ENCODE data around the gene TENT4A.

TENT4A gene

DNA sequence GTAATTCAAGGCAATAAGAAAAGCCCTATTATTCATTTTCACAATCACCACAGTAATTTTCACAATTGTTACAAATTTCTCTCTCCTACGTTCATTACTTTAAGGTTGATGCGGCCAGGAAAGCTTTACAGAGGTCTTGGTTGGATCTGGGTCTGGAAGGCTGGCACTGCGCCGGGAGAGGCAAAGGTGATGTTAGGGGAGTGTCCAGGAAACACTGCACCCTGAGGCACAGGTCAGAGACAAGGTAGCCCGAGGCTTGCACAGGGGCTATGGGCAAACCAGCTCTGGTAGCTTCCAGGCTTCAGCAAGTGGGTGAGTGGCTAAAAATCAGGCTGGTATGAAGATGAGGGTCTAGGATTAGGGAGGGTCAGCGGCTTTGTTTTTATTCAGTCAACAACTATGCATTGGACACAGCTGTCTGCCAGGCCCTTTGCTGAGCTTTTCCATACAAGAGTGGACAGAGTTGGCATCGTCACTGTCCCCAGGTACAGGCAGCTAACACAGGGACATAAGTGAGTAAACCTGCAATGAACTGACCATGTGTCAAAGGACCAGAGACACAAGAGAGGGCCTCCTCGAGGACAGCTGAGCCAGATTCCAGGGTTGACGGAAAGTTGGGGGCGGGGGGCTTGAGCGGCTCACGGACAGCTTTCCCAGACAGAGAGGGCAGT is 12.4 kb upstream of the TENT4A start:
- no peak for DNase-seq

DNA sequence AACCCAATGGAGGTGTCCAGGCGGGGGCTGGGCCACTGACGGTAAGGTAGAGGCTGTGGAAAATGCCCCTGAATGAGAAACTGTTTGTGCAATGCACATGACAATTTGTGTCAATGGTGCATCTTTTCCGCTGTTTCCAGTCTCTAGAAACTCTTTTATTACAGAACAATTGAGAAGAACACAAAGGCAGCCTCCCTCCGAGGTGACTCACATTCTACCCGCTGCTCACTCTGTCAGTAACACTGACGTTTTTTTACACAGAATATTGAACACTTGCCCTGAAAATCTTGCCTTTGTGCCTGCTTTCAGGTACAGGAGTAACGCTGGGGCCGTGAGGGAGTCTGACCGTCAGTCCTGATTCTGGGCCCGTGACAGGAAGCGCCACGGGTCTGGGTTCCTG is 11.7 kb upstream of the TENT4A start:
- DNase-seq = no peak

DNA sequence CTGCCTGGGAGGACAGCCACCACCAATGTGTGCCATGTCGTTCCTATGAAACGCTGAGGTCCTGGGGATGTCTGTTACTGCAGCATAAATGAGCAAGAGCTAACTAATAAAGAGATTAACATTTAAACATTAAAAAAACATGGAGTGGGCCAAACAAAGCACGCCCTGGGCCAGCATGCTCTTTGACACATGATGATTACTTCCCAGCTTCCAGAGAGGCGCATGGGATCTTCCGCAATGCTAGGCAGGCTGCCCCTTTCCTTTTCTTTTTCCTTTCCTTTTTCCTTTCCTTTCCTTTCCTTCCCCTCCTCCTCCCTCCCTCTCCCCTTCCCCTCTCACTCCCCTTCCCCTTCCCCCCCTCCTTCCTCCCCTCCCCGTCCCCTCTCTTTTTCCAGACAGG is 10.6 kb upstream of the TENT4A start:
- DNase-seq = no peak

DNA sequence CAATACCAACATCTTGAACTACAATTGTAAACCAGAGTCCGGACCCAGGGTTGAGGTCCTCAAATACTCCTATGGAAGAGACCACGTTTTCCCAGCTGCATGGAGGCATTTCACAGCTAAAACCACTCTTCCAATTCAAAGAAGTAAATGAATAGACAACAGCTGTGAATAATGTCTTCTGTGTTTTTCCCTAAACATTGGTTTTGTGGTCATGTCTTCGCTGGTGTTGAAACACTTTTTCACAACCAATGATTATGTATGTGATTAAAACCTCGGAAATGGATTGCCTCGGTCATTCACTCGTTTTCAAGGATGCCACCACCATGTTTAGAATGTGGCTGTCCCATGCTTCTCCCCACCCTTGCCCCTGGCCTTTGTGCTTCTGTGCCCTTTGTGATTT is 9.4 kb upstream of the TENT4A start:
- DNase-seq = peak; percentile 45

DNA sequence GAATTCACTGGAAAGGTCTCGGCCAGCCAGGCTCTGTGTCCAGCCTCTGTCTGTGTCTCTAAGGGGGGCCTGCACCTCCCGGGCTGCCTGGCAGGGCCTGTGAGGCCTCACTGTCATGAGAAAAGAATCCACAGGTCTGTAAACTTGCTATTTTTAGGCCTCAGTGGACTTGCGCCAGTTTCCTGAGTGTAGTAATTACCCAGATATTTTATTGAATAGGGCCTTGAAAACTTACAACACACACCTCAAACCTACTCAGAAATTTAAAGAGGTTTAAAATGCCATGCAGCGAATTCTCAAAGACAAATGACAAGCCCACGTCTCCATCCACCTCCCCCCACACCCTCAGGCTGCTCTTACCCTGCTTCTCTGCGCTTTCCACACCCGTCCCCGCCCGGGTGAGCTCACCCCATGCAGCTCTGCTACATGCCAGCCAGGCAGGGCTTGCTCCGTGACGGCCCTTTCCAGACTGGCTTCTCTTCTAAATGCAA is 8.8 kb upstream of the TENT4A start:
- peak; percentile 90 for DNase-seq

DNA sequence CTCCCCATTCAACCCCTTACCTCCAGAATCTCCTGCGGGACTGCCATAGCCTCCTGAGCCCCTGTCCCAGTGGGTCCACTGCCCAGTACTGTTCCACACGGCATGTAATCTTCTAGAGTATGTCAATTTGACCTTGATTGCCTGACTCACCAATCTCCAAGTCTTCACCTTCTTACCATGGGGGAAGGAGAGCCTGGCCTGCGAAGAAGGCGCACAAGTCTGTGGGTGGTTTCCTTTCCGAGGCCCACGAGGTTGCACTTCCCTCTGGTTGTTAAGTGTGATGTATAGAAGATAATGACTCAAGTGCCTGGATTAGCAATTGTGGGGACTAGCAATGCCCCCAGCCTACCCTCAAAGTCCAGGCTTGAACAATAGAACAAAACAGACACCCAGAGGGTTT is 8.1 kb upstream of the TENT4A start:
- DNase-seq = no peak

DNA sequence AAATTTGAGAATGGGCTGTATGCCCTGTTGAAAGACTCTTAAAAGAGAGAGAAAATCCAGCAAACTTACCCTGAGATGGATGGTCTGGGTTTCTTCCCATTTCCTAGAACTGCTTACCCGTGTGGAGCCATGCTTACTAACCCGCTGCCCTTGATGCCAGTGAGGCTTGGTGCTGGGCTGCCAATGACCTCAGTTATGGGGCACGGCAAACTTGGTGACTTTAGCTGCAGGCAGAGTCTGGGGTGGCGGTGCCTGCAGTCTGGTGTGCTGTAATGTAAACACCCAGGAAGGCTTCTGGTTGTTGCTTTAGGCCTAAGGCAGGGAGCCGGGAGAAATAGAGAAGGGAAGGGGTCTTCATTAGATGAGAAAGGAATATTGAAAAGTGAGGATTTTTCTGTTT is 7.3 kb upstream of the TENT4A start:
- DNase-seq = no peak

DNA sequence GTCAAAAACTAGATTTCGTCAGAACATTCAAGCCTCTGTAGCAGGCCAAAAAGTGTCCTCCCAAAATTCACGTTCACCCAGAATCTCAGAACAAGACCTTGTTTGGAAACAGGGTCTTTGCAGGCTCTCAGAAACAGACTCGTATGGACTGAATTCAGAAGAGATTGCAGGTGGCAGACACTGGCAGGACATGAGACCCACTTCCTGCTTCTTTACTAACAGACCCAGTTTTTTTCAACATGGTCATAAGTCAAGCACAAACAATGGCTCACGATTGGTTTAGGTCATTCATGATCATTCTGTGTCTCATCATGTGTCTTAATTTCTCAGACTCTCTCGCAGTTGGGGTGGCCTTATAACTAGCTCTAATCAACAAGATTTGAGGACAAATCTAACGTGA is 5.4 kb upstream of the TENT4A start:
- no peak for DNase-seq

DNA sequence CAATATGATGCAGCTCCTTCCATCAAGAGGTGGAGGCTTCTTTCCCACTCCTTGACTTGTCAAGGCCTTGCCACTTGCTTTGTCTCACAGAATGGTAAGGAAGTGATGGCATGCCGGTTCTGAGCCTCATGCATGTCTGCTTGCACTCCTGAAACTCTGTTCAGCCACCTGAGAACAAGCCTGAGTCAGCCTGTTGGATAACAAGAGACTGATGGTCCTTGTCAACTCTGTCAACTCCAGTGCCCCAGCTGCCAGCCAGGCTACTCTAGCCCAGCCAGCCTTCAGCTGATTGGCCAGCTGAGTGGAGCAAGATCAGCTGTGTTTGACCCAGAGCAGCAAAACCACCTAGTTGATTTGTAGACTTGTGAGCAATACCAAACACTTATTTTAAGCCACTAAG is 4.4 kb upstream of the TENT4A start:
- no peak for DNase-seq

DNA sequence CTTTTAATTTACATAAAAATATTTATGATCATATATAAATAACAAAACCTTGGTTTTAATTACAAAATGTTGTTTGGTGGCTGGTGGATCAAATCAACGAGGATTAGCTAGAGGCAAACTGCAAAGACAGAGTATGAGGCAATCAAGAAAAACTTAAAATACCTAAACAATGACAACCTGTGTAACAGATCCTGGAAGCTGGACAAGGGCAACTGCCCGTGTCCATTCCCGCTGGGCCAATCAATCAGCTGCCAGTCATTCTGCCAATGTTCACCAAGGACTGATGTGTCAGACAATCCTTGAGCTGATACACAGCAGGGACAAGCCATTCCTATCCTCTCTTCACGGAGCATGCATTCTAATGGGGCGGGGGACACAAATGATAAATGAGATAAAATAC is 3.2 kb upstream of the TENT4A start:
- no peak for DNase-seq

DNA sequence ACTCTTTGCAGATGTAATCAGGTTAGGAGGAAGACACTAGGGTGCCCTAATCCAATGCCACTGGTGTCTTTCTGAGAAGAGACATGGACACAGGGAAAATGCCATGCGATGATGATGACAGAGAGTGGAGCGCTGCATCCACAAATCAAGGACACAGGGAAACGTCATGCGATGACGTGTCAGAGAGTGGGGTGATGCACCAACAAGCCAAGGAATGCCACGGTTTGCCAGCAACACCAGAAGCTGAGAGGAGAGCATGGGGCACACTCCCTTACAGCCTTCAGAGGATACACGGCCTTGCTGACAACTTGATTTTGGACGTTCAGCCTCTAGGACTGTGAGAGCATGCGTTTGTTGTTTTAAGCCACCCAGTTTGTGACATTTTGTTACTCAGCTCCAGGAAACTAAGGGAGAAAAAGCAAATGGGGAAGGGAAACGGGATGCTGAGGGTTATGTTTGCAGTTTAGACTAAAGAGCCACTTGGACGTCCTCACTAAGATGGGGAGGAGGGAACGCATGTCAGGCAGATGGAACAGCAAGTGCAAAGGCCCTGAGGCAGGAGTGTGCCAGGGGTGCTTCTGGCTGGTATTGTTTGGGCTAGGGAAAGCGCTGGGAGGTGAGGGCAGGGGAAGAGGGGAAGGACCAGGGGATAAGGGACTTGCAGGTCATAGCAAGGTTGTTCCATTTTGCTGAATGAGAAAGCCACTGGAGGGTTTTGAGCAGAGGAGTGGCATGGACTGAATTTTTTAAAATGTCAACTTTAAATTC is 2.5 kb upstream of the TENT4A start:
- DNase-seq = no peak

DNA sequence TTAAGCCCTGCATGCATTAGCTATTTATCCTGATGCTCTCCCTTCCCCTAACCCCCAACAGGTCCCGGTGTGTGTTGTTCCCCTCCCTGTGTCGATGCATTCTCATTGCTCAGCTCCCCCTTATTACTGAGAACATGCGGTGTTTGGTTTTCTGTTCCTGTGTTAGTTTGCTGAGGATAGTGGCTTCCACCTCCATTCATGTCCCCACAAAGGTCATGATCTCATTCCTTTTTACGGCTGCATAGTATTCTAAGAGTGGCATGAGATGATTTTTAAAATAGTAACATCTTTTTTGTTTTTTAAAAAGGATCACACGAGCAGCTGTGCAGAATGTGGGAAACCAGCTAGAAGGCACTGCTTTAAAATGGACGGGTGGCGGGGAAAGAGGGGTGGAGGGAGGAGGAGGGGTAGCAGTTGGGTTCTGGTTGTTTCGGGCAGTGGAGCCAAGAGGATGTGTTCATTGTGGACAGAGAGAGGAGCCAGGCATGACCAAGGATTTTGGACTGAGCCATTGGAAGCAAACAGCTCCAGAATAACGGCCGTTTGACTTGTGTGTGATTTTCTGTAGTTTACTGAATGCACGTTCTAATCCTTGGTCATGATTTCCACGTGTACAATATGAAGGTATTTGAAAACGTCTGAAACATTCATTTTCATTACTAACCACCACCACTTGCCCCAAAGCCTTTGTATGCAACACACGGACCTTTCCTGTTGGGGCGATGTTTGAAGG is 1.7 kb upstream of the TENT4A start:
- DNase-seq = no peak

DNA sequence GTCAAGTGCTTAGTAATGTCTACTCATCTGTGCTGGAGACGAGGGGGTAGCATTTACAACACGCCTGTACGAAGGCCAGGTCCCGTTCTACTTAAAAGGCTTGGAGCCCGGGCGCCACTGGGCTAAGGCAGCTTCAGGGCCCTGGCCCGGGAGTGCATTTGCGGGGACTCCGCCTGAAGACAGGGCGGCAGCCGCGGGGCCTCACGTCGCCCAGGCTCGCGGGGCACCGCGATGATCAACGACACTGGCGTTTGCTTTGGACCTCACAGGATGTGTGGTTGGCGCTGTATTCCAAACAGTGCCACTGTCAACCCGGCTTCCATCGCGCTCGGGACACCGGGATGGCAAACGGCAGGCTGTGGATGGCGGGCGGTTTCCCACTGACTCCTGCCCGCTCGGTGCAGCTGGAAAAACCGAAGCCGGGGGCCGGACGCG is 1.1 kb upstream of the TENT4A start:
- DNase-seq = peak; percentile 62

DNA sequence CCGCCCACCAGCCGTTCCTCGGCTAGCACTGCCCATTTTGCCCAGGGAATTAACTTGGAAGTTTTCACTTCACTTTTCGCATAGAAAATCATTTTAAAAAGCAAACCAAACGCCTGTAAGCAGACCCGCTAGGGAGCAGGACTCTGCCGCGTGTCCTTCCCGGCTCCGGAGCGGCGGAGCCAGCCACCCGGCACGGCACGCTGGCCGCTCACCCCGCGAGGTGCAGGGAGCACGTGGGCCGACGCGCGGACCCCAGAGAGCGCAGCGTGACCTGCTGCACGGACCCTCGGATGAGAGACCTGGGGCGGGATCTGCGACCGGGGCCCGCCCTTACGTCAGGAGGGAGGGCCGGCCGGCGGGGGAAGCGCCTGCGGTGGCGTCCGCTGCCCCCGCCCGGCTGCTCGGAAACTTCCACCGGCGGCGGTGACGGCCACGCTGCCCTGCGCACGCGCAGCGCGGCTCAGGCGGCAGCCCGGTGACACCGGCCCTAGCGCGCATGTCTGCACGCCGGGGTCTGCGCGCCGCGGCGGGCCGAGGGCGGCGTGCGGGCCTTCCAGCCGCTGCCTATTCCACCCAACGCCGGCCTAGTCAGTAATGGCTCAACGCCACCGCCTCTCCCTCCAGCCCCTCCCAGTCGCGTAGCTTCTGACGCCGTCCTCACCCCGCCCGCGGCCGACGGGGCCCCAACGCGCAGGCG is 507 bp upstream of the TENT4A start:
- peak; percentile 97 for DNase-seq

DNA sequence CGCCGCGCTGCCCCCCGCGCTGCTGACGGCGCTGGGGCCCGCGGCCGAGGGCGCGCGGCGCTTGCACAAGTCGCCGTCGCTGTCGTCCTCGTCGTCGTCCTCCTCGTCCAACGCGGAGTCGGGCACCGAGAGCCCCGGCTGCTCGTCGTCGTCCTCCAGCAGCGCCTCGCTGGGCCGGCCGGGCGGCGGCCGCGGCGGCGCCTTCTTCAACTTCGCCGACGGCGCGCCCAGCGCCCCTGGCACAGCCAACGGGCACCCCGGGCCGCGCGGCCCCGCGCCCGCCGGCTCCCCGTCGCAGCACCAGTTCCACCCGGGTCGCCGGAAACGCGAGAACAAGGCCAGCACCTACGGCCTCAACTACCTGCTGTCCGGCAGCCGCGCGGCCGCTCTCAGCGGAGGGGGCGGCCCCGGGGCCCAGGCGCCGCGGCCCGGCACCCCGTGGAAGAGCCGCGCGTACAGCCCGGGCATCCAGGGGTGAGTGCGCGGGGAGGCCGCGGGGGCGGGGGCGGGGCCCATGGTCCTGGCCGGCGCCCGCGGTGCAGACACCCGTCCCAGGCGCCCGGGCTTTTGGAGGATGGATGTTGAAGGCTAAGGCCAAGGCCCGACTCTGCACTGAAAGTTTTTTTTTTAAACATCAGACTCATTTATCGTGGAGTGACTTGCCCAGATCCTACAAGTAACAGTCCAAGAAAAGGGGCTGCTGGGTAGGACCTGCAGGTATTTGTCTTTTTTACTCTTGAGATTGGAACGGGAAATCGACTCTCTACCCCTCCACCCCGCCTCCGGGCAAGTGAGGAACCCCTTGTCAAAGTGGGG is 1.2 kb downstream of the TENT4A start:
- no peak for DNase-seq

DNA sequence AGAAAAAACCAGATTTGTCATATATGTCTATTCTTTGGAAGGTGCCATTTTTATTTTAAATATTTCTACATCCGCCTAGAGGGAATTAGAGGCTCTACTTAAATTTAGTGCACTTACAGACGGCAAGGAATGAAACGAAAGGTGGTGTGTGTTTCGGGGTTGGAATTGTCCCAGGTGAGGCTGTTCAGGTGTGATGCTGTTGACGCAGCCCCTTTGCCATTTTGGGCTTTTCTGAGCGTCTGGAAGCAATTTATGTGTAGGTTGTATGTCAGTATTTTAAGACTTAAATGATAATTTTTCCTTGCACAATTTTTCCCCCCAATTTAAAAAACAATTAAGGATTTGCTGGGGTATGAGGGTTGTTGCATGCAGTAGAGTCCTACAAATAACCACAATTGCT is 2.0 kb downstream of the TENT4A start:
- no peak for DNase-seq

DNA sequence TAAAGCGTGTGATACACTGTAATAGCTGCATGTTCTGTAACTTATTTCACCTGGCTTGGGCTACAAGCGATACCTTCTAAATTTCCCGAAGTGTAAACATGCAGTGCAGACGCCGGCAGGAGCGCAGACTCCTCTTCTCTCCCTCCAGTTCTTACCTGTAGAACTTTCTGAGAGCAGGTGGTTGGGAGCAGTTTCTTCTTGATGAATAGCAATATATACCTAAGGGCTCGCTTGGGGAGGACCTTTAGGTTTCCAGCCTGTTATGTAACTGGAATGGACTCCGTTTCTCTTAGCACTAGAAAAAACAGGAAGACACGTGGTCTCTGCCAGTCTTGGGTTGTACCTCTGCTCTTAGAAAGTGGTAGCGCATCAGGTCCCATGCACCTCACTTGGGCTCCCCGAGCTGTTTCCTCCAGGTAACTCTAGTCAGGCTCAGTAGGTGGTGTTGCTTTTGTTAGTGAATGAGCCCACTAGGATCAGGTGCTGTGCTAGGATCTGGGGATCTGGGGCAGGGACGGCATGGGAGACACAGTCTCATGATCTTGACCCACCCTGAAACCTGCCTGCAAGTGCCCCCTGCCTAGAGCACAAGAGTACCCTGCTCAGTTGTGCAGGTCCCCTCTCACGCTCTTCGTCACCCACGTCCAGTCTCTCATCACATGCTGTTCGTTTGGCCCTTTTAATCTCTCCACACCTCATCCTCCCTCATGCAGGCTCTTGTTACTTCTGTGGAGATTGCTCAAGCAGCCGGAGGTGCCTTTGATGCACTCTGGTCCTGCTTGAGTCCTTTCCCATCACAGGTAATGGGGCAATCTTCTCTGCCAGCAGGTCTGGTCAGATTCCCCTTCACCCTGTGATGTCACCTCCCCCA is 2.8 kb downstream of the TENT4A start:
- no peak for DNase-seq

DNA sequence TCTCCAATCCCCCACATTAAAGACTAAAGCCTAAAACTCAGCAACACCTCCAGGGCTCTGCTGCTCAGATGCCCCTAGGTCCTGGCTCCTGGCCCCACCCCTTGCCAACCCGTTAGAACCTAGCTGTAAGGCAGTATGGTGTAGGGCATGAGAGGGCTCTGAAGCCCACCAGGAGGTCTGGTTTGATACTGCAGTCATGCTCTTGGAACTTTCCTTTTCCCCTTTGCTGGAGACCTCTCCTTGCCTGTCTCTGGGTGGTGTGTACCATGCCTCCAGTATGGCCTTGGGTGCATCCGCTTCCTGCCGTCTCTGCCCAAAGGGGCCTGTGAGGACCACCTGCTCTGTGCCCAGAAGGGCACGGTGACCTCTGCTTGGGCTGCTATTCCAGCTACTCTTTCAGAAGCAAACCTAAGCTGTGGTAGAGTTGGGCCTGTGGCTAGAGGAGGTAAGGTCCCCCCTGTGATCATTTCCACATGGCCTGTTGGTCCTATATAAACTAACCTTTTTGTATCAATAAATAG is 3.5 kb downstream of the TENT4A start:
- DNase-seq = no peak

DNA sequence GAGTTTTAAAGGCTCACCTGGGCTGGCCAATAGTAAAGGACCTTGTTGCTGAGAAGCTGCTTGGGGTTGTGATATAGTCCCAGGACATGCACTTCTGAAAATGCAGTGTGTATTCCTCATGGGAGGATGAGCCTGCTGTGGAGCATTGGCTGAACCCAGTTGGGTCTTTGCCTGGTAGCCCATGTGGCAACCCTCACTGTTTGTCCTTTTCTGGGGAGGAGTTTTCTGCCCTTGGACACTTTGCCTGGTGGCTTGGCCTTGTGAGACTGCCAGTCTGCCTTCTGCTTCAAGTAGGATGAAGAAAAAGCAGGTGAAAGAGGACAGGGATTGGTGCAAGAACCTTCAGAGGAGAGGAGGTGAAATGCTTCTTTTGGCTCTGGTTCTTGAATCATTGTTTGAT is 4.0 kb downstream of the TENT4A start:
- DNase-seq = no peak

DNA sequence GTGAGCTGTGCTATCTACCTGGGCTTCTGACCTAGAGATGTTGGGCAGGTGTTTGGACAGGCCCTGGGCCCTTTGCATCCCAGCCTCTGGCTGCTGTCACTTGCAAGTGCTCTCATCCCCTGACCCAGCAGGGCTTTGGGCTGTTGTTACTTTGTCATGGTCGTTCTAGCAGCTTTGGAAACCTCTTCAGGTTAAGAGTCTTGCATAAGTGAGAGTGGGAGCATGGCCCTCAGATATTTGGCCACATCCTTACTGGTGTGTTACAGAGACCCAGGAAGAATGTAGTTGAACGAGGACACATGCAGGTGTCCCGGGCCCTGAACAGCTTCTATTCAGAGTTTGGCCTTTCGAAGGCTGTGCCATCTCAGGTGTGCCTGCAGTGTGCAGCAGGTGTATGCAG is 4.5 kb downstream of the TENT4A start:
- no peak for DNase-seq

DNA sequence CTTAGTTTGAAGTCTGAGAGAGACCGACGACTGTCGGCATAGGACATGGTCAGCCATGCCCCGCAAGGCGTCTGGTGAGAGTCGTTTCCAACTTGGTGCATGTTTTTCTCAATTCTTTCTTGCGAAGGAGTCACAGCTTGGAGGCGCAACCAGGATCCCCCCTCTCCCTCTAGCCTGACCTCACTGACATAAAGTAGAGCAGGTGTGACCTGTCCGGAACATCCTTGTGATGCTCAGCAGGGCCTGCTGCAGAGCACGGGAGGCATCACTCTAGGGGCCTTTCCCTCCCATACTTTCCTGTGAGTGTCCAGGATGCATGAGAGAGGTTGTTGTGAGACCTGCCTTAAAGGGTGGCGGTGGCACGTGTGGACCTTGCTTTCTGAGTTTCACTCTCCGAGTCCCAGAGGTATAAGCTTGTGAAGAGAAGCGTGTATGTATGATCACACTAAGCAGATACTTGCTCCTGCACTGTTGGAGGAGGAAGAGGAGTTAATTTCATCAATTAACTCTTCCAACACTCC is 5.0 kb downstream of the TENT4A start:
- DNase-seq = no peak

Measured in fibroblast of skin of right biceps (primary cell).